SK-N-SH treated with all-trans-retinoic acid at 6 μM for 48 hours (cell line): Measurements from ENCODE around the gene PRR32.

Source experiments
- ATAC-seq: fragments of 200-7000 bp; cut with Tn5 transposase; 3 replicates; pipeline ENCODE4 v1.9.1; 2020; ENCODE audit warnings: mild to moderate bottlenecking, moderate library complexity
- ARNTL ChIP-seq: fragments of 450-650 bp; formaldehyde crosslinking; IDR thresholded peaks from 2 replicates; pipeline ENCODE4 v1.5.0; 2020; ENCODE audit warnings: low read depth, mild to moderate bottlenecking, moderate library complexity, borderline replicate concordance
- ESRRG ChIP-seq: fragments of 250-450 bp; sonication (Bioruptor Pico); IDR thresholded peaks from 2 replicates; pipeline ENCODE4 v1.6.1; 2021; ENCODE audit warnings: mild to moderate bottlenecking
- GLIS3 ChIP-seq: fragments of 250-450 bp; sonication (Bioruptor Pico); IDR thresholded peaks from 2 replicates; pipeline ENCODE4 v1.5.0; 2020; ENCODE audit warnings: mild to moderate bottlenecking, moderate library complexity
- ISL1 ChIP-seq: fragments of 250-450 bp; sonication (Bioruptor Pico); IDR thresholded peaks from 2 replicates; pipeline ENCODE4 v2.1.2; 2022; ENCODE audit warnings: mild to moderate bottlenecking, moderate library complexity
- OSR1 ChIP-seq: fragments of 250-450 bp; sonication (Bioruptor Pico); IDR thresholded peaks from 2 replicates; pipeline ENCODE4 v1.8.0; 2022; ENCODE audit warnings: moderate library complexity, mild to moderate bottlenecking, inconsistent platforms
- PATZ1 ChIP-seq: fragments of 250-450 bp; sonication (Bioruptor Pico); IDR thresholded peaks from 2 replicates; pipeline ENCODE4 v1.8.0; 2020; ENCODE audit warnings: mild to moderate bottlenecking, moderate library complexity, borderline replicate concordance
- POU6F1 ChIP-seq: fragments of 250-450 bp; sonication (Bioruptor Pico); IDR thresholded peaks from 2 replicates; pipeline ENCODE4 v1.8.0; 2021; ENCODE audit warnings: low read depth, mild to moderate bottlenecking, moderate library complexity, borderline replicate concordance
- PPARA ChIP-seq: fragments of 250-450 bp; sonication (Bioruptor Pico); IDR thresholded peaks from 2 replicates; pipeline ENCODE4 v1.5.0; 2020; ENCODE audit warnings: mild to moderate bottlenecking, borderline replicate concordance
- RARB ChIP-seq: fragments of 250-450 bp; sonication (Bioruptor Pico); IDR thresholded peaks from 2 replicates; pipeline ENCODE4 v1.8.0; 2021; ENCODE audit warnings: mild to moderate bottlenecking, moderate library complexity
- SNAI2 ChIP-seq: fragments of 250-450 bp; sonication (Bioruptor Pico); IDR thresholded peaks from 2 replicates; pipeline ENCODE4 v1.5.0; 2020; ENCODE audit warnings: mild to moderate bottlenecking, moderate library complexity
- TCF4 ChIP-seq: fragments of 250-450 bp; sonication (Bioruptor Pico); IDR thresholded peaks from 2 replicates; pipeline ENCODE4 v1.8.0; 2021; ENCODE audit warnings: mild to moderate bottlenecking, moderate library complexity, borderline replicate concordance
- TOX ChIP-seq: fragments of 250-450 bp; sonication (Bioruptor Pico); IDR thresholded peaks from 2 replicates; pipeline ENCODE4 v1.8.0; 2021; ENCODE audit warnings: mild to moderate bottlenecking, moderate library complexity, borderline replicate concordance
- ZC3H10 ChIP-seq: fragments of 250-450 bp; sonication (Bioruptor Pico); IDR thresholded peaks from 2 replicates; pipeline ENCODE4 v1.5.1; 2021; ENCODE audit warnings: mild to moderate bottlenecking, moderate library complexity
- ZFP3 ChIP-seq: fragments of 250-450 bp; sonication (Bioruptor Pico); IDR thresholded peaks from 2 replicates; pipeline ENCODE4 v1.5.0; 2020; ENCODE audit warnings: mild to moderate bottlenecking, moderate library complexity
- ZNF70 ChIP-seq: fragments of 450-650 bp; formaldehyde crosslinking; IDR thresholded peaks from 2 replicates; pipeline ENCODE4 v1.5.0; 2020; ENCODE audit warnings: mild to moderate bottlenecking, moderate library complexity
- ZNF8 ChIP-seq: fragments of 450-650 bp; formaldehyde crosslinking; IDR thresholded peaks from 2 replicates; pipeline ENCODE4 v1.5.0; 2020; ENCODE audit warnings: mild to moderate bottlenecking, moderate library complexity
- TF ChIP-seq, protein P1 (sequence below): fragments of 250-450 bp; sonication (Bioruptor Pico); IDR thresholded peaks from 2 replicates; pipeline ENCODE4 v1.5.1; 2020; ENCODE audit warnings: low read depth, mild to moderate bottlenecking, moderate library complexity

The PRR32 gene

GRCh38 chrX:126815806-126816205 is 3.7 kb upstream of the PRR32 start:
- no peak for ATAC-seq

GRCh38 chrX:126820700-126821420 is 1.3 kb downstream of the PRR32 start:
- no peak for TF ChIP-seq ZC3H10 (CRISPR knock-in tag)
- no peak for TF ChIP-seq RARB (CRISPR knock-in tag)
- no peak for TF ChIP-seq GLIS3 (CRISPR knock-in tag)
- TF ChIP-seq ARNTL (CRISPR knock-in tag) = no peak
- no peak for TF ChIP-seq PATZ1 (CRISPR knock-in tag)
- TF ChIP-seq OSR1 (CRISPR knock-in tag) = no peak
- no peak for TF ChIP-seq ZNF70 (CRISPR knock-in tag)
- no peak for TF ChIP-seq ZFP3 (CRISPR knock-in tag)
- no peak for TF ChIP-seq SNAI2 (CRISPR knock-in tag)
- ATAC-seq = no peak

More at GRCh38 chrX:126815806-126816205, 3.7 kb upstream of the PRR32 start:
- TF ChIP-seq ISL1 (CRISPR knock-in tag) = no peak
- no peak for TF ChIP-seq RARB (CRISPR knock-in tag)
- no peak for TF ChIP-seq TOX (CRISPR knock-in tag)
- TF ChIP-seq ZNF70 (CRISPR knock-in tag) = no peak
- TF ChIP-seq PATZ1 (CRISPR knock-in tag) = no peak
- no peak for TF ChIP-seq ESRRG (CRISPR knock-in tag)

GRCh38 chrX:126824338-126825007 is 4.9 kb downstream of the PRR32 start:
- TF ChIP-seq POU6F1 (no peak), RARB (CRISPR knock-in tag) (no peak), ZFP3 (CRISPR knock-in tag) (no peak), TCF4 (CRISPR knock-in tag) (no peak), ESRRG (CRISPR knock-in tag) (no peak), ISL1 (CRISPR knock-in tag) (no peak), ZNF70 (CRISPR knock-in tag) (no peak), TOX (CRISPR knock-in tag) (no peak), OSR1 (CRISPR knock-in tag) (no peak), ZNF8 (CRISPR knock-in tag) (no peak), SNAI2 (CRISPR knock-in tag) (no peak), ZC3H10 (CRISPR knock-in tag) (no peak), PATZ1 (CRISPR knock-in tag) (no peak), PPARA (CRISPR knock-in tag) (no peak)
- TF ChIP-seq, protein P1, sequence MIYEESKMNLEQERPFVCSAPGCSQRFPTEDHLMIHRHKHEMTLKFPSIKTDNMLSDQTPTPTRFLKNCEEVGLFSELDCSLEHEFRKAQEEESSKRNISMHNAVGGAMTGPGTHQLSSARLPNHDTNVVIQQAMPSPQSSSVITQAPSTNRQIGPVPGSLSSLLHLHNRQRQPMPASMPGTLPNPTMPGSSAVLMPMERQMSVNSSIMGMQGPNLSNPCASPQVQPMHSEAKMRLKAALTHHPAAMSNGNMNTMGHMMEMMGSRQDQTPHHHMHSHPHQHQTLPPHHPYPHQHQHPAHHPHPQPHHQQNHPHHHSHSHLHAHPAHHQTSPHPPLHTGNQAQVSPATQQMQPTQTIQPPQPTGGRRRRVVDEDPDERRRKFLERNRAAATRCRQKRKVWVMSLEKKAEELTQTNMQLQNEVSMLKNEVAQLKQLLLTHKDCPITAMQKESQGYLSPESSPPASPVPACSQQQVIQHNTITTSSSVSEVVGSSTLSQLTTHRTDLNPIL (CRISPR knock-in tag) = no peak
- no peak for ATAC-seq
